ENCODE measurements around the gene TOX3. TPM values are rescaled to one million over a fixed set of nuclear protein-coding genes. Genes with fewer than 3 reads are reported as not detected.

TOX3 gene
- total RNA-seq, 4 donors from 2014 or later = 0.47 TPM; not detected in 3

- ATAC-seq (no peak), DNase-seq (no peak)
- in situ Hi-C loops (cut with MboI; ENCODE audit: low sequenced_read_pairs in 4 of 4) (no loop called here), intact Hi-C loops (cut with DNase I; ENCODE audit: low total_unique reads) (no loop called here)
- H3K4me1 ChIP-seq = no peaks in the 10 kb centered on the region
- no peak overlapping the region for H3K27ac ChIP-seq
- H3K9me3 ChIP-seq = no peaks in the 10 kb centered on the region
- TF ChIP-seq CTCF (IDR thresholded peaks at IDR 0.05 in 4 of 5, conservative IDR thresholded peaks at IDR 0.05 in 1 of 5) = no peak
- TF ChIP-seq POLR2A (IDR thresholded peaks at IDR 0.05) = no peak
- no peaks in the 10 kb centered on the region for H3K27me3 ChIP-seq
- H3K4me3 ChIP-seq = no peak overlapping the region
- no peaks in the 10 kb centered on the region for H3K36me3 ChIP-seq
Observed at GRCh38 chr16:52498328-52499059, 48.4 kb downstream of the TOX3 start.

GRCh38 chr16:52497067-52497816, 49.7 kb downstream of the TOX3 start:
- in situ Hi-C loops (cut with MboI; ENCODE audit: low sequenced_read_pairs in 4 of 4) (no loop called here), intact Hi-C loops (cut with DNase I; ENCODE audit: low total_unique reads) (no loop called here)
- Histone ChIP-seq H3K9me3 (no peaks in the 10 kb centered on the region), H3K36me3 (no peaks in the 10 kb centered on the region), H3K27me3 (no peaks in the 10 kb centered on the region), H3K4me3 (no peak overlapping the region), H3K4me1 (no peaks in the 10 kb centered on the region), H3K27ac (no peak overlapping the region)
- TF ChIP-seq POLR2A (IDR thresholded peaks at IDR 0.05) (no peak), CTCF (IDR thresholded peaks at IDR 0.05 in 4 of 5, conservative IDR thresholded peaks at IDR 0.05 in 1 of 5) (no peak)
- DNase-seq = no peak
- no peak for ATAC-seq

GRCh38 chr16:52496051-52496876, 50.7 kb downstream of the TOX3 start:
- Histone ChIP-seq H3K4me3 (no peak overlapping the region), H3K9me3 (no peaks in the 10 kb centered on the region), H3K27me3 (no peaks in the 10 kb centered on the region), H3K36me3 (no peaks in the 10 kb centered on the region), H3K4me1 (no peaks in the 10 kb centered on the region), H3K27ac (no peak overlapping the region)
- no peak for DNase-seq
- intact Hi-C loops (cut with DNase I; ENCODE audit: low total_unique reads) (no loop called here), in situ Hi-C loops (cut with MboI; ENCODE audit: low sequenced_read_pairs in 4 of 4) (no loop called here)
- no peak for TF ChIP-seq POLR2A (IDR thresholded peaks at IDR 0.05)
- TF ChIP-seq CTCF (IDR thresholded peaks at IDR 0.05 in 4 of 5, conservative IDR thresholded peaks at IDR 0.05 in 1 of 5) = no peak
- ATAC-seq = no peak

GRCh38 chr16:52494621-52495020, 52.3 kb downstream of the TOX3 start:
- ATAC-seq = no peak
- intact Hi-C loops (cut with DNase I; ENCODE audit: low total_unique reads) = no loop called here
- in situ Hi-C loops (cut with MboI; ENCODE audit: low sequenced_read_pairs in 4 of 4) = no loop called here
- Histone ChIP-seq H3K27me3 (no peaks in the 10 kb centered on the region), H3K27ac (no peak overlapping the region), H3K4me1 (no peaks in the 10 kb centered on the region), H3K4me3 (no peak overlapping the region), H3K36me3 (no peaks in the 10 kb centered on the region), H3K9me3 (no peaks in the 10 kb centered on the region)
- no peak for TF ChIP-seq CTCF (IDR thresholded peaks at IDR 0.05 in 4 of 5, conservative IDR thresholded peaks at IDR 0.05 in 1 of 5)
- TF ChIP-seq POLR2A (IDR thresholded peaks at IDR 0.05) = no peak
- DNase-seq = no peak

Measured in gastrocnemius medialis (tissue), 4 donors.